Measurements from ENCODE around the gene CDC42EP3. TPM values are rescaled to one million over a fixed set of nuclear protein-coding genes. Genes with fewer than 3 reads are reported as not detected.

The CDC42EP3 gene
- polyA plus RNA-seq, 1 donor from 2014 or later: 25.2 TPM

DNA sequence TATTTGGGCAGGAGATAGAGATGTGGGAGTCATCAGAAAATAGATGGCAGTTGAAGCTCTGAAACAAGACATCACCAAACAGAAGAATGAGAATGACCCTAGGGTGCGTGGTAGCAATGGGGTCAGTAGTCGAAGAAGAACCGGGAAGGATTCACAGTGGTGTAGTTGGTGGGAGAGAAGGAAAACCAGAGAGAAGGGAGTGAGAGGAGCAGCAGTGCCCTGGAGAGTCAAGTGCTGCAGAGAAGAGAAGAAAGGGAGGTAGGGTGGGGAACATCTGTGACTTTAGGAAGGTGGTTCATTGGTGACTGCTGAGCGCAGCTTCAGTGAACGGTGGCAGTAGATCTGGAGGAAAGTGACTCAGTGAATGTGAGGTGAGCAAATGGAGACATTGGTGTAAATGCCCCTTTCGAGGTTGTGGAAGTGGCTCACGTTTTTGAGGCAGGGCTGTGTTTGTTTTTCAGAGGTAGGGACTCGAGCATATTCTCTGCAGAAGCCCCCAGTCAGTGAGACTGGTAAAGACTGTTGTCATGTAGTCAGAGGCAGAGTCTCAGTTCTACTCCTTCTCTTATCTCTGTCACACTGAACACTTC, 36.4 kb downstream of the CDC42EP3 start:
- no peak overlapping the region for H3K27ac ChIP-seq (ENCODE audit: low read length)
- no peaks in the 10 kb centered on the region for H3K79me2 ChIP-seq (replicated peaks; ENCODE audit: insufficient read depth, low read length)

GRCh38 chr2:37633845-37634244, 37.6 kb downstream of the CDC42EP3 start:
- Histone ChIP-seq H4K20me1 (ENCODE audit: insufficient read depth) (no peaks in the 10 kb centered on the region), H3K4me3 (ENCODE audit: low read length) (no peak overlapping the region), H3K9ac (ENCODE audit: low read length) (no peak overlapping the region), H3K9me2 (ENCODE audit: insufficient read depth, low read length) (no peaks in the 10 kb centered on the region), H3K9me3 (ENCODE audit: low read length) (no peaks in the 10 kb centered on the region), H3K27ac (ENCODE audit: low read length) (no peak overlapping the region), H3K27me3 (ENCODE audit: insufficient read depth, low read depth, low read length) (no peaks in the 10 kb centered on the region), H2AFZ (ENCODE audit: low read depth, low read length) (no peak overlapping the region), H3K4me2 (ENCODE audit: low read length) (no peak overlapping the region), H3K79me2 (replicated peaks; ENCODE audit: insufficient read depth, low read length) (no peaks in the 10 kb centered on the region), H3K36me3 (ENCODE audit: insufficient read depth, low read length) (no peaks in the 10 kb centered on the region), H3F3A (ENCODE audit: insufficient read depth, low read length, poor library complexity, severe bottlenecking) (no peaks in the 10 kb centered on the region)
- TF ChIP-seq POLR2AphosphoS5 (IDR thresholded peaks at IDR 0.05): no peak

More for the DNA sequence above, 36.4 kb downstream of the CDC42EP3 start:
- Histone ChIP-seq H3K4me3 (ENCODE audit: low read length) (no peak overlapping the region), H3K4me2 (ENCODE audit: low read length) (no peak overlapping the region), H3K9me2 (ENCODE audit: insufficient read depth, low read length) (no peaks in the 10 kb centered on the region), H3K9me3 (ENCODE audit: low read length) (no peaks in the 10 kb centered on the region), H2AFZ (ENCODE audit: low read depth, low read length) (no peak overlapping the region), H4K20me1 (ENCODE audit: insufficient read depth) (no peaks in the 10 kb centered on the region), H3K27me3 (ENCODE audit: insufficient read depth, low read depth, low read length) (no peaks in the 10 kb centered on the region), H3F3A (ENCODE audit: insufficient read depth, low read length, poor library complexity, severe bottlenecking) (no peaks in the 10 kb centered on the region), H3K36me3 (ENCODE audit: insufficient read depth, low read length) (no peaks in the 10 kb centered on the region), H3K9ac (ENCODE audit: low read length) (no peak overlapping the region)
- TF ChIP-seq TAF1 (IDR thresholded peaks at IDR 0.05; ENCODE audit: low read depth) (no peak), SMC3 (conservative IDR thresholded peaks at IDR 0.05; ENCODE audit: poor library complexity) (no peak), REST (IDR thresholded peaks at IDR 0.05; ENCODE audit: borderline replicate concordance) (no peak), POLR2AphosphoS5 (IDR thresholded peaks at IDR 0.05) (no peak), MXI1 (conservative IDR thresholded peaks at IDR 0.05; ENCODE audit: poor library complexity, severe bottlenecking) (no peak), RAD21 (conservative IDR thresholded peaks at IDR 0.05) (no peak)

DNA sequence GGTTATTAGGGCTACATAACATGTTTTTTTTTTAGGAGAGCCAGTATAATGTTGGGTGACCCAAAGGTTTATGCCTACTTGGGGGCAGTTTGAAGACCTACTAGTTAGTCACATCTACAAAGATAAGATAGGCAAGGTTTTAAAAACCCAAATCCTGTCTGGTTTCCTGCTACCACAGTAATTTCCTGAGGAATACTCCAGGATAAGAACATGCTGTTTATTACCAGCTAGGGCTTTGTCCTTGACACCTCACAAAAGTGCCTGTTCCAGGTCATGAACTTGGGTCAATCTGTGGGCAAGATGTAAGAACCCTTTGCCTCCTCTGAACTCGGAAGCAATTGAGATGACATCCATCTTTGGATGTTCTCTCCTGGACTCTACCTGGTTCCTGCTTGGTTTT, 38.2 kb downstream of the CDC42EP3 start:
- Histone ChIP-seq H3K9ac (ENCODE audit: low read length) (no peak overlapping the region), H4K20me1 (ENCODE audit: insufficient read depth) (no peaks in the 10 kb centered on the region), H3K9me2 (ENCODE audit: insufficient read depth, low read length) (no peaks in the 10 kb centered on the region), H3K4me2 (ENCODE audit: low read length) (no peak overlapping the region), H3K36me3 (ENCODE audit: insufficient read depth, low read length) (no peaks in the 10 kb centered on the region), H3K79me2 (replicated peaks; ENCODE audit: insufficient read depth, low read length) (no peaks in the 10 kb centered on the region), H3K9me3 (ENCODE audit: low read length) (no peaks in the 10 kb centered on the region), H3K27ac (ENCODE audit: low read length) (no peak overlapping the region), H3K27me3 (ENCODE audit: insufficient read depth, low read depth, low read length) (no peaks in the 10 kb centered on the region), H3K4me3 (ENCODE audit: low read length) (no peak overlapping the region), H3F3A (ENCODE audit: insufficient read depth, low read length, poor library complexity, severe bottlenecking) (no peaks in the 10 kb centered on the region), H2AFZ (ENCODE audit: low read depth, low read length) (no peak overlapping the region)
- no peak for TF ChIP-seq POLR2AphosphoS5 (IDR thresholded peaks at IDR 0.05)
- no peak for TF ChIP-seq RAD21 (conservative IDR thresholded peaks at IDR 0.05)
- TF ChIP-seq, protein P1, sequence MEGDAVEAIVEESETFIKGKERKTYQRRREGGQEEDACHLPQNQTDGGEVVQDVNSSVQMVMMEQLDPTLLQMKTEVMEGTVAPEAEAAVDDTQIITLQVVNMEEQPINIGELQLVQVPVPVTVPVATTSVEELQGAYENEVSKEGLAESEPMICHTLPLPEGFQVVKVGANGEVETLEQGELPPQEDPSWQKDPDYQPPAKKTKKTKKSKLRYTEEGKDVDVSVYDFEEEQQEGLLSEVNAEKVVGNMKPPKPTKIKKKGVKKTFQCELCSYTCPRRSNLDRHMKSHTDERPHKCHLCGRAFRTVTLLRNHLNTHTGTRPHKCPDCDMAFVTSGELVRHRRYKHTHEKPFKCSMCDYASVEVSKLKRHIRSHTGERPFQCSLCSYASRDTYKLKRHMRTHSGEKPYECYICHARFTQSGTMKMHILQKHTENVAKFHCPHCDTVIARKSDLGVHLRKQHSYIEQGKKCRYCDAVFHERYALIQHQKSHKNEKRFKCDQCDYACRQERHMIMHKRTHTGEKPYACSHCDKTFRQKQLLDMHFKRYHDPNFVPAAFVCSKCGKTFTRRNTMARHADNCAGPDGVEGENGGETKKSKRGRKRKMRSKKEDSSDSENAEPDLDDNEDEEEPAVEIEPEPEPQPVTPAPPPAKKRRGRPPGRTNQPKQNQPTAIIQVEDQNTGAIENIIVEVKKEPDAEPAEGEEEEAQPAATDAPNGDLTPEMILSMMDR (IDR thresholded peaks at IDR 0.05; ENCODE audit: poor library complexity, severe bottlenecking): no peak
- TF ChIP-seq MXI1 (conservative IDR thresholded peaks at IDR 0.05; ENCODE audit: poor library complexity, severe bottlenecking): no peak
- TF ChIP-seq EZH2 (IDR thresholded peaks at IDR 0.05; ENCODE audit: borderline replicate concordance, insufficient read depth, low read length, poor library complexity, severe bottlenecking): no peak
- no peak for TF ChIP-seq TAF1 (IDR thresholded peaks at IDR 0.05; ENCODE audit: low read depth)
- TF ChIP-seq EP300 (conservative IDR thresholded peaks at IDR 0.05; ENCODE audit: poor library complexity, severe bottlenecking): no peak

Measured in neural cell (in vitro differentiated cells).